Heart left ventricle (tissue), 16 donors: ENCODE measurements around the gene UPP1. TPM values are rescaled to one million over a fixed set of nuclear protein-coding genes. Genes with fewer than 3 reads are reported as not detected.

ENCODE experiments used
- ATAC-seq, 4 donors: fragments of 200-7000 bp; cut with Tn5 transposase; one replicate each; pipeline ENCODE4 v1.9.1; 2020 to 2022; ENCODE audit warnings: moderate library complexity in 4 of 4, mild to moderate bottlenecking in 3 of 4, moderate number of reproducible peaks in 1 of 4
- DNase-seq, 5 donors: peaks; one replicate each; pipeline ENCODE4 v3.0.0-alpha.2; 2020
- H3K27ac ChIP-seq, 12 donors: fragments of 200-600 bp; sonication (generic) in 4 of 12; one replicate each; pipeline versions ENCODE4 v1.5.0 to v1.8.0; 2016 to 2022; ENCODE audit warnings: mild to moderate bottlenecking in 2 of 12
- H3K27me3 ChIP-seq, 9 donors: fragments of 200-600 bp; sonication (generic) in 2 of 9; one replicate each; pipeline versions ENCODE4 v1.5.1 to v1.8.0; 2016 to 2022; ENCODE audit warnings: mild to moderate bottlenecking in 3 of 9
- H3K36me3 ChIP-seq, 9 donors: fragments of 200-600 bp; sonication (generic) in 2 of 9; one replicate each; pipeline versions ENCODE4 v1.5.0 to v1.8.0; 2018 to 2022; ENCODE audit warnings: mild to moderate bottlenecking in 2 of 9
- H3K4me1 ChIP-seq, 12 donors: fragments of 200-600 bp; sonication (generic) in 4 of 12; one replicate each; pipeline versions ENCODE4 v1.5.0 to v1.8.0; 2016 to 2022; ENCODE audit warnings: mild to moderate bottlenecking in 3 of 12
- H3K4me3 ChIP-seq, 12 donors: fragments of 200-600 bp; sonication (generic) in 4 of 12; one replicate each; pipeline versions ENCODE4 v1.5.0 to v1.8.0; 2017 to 2022; ENCODE audit warnings: mild to moderate bottlenecking in 9 of 12, moderate library complexity in 4 of 12
- H3K9me3 ChIP-seq, 12 donors: fragments of 200-600 bp; sonication (generic) in 4 of 12; one replicate each; pipeline versions ENCODE4 v1.5.0 to v1.8.0; 2016 to 2022; ENCODE audit warnings: mild to moderate bottlenecking in 1 of 12
- CTCF ChIP-seq, 12 donors: fragments of 200-600 bp; sonication (generic) in 4 of 12; IDR thresholded peaks; one replicate each; pipeline versions ENCODE4 v1.5.0 to v1.8.0; 2018 to 2022; ENCODE audit warnings: antibody characterized with exemption in 12 of 12, mild to moderate bottlenecking in 5 of 12
- POLR2A ChIP-seq, 2 donors: fragments of 450-650 bp; IDR thresholded peaks; one replicate each; pipeline ENCODE4 v1.6.1; 2017; ENCODE audit warnings: antibody characterized with exemption in 2 of 2, mild to moderate bottlenecking in 2 of 2, moderate library complexity in 2 of 2
- WGBS, 4 donors: extraction: QIAGEN DNeasy Blood & Tissue Kit in 2 of 4; methylation state at CpG; one replicate each; pipeline versions ENCODE4 v1.1.5 to v1.1.7; 2013 to 2018; 5-methylcytosine and 5-hydroxymethylcytosine counted together
- intact Hi-C, 10 donors: fragments of 100-400 bp; cut with DNase I; formaldehyde crosslinking; loops; one replicate each; pipeline versions ENCODE4 v1.11.1 to v1.14.2; 2022
- polyA plus RNA-seq, 2 donors: library from polyadenylated mRNA; stranded (reverse); fragments of 200-250 nt; gene quantifications; one replicate each; pipeline ENCODE4 v1.2.3, GENCODE V29; 2013
- total RNA-seq, 9 donors: library from RNA; depleted of rRNA in 2 of 9; stranded (reverse); fragments of >200 nt in 2 of 9; fragmentation: NEBNext Ultra II Directional in 3 of 9; extraction: Animal tissue kit (Norgen Biotek cat#: 25700) in 3 of 9; gene quantifications; one replicate each; pipeline versions ENCODE4 v1.1.0 to v1.2.4, GENCODE V29; 2016 to 2023
- donor health status: ischemic (EF 13 %, LVEDD 7.1; RV severe dilation, severe dysfunction).
- donor health status: healthy with polysubstance abuse.
- donor health status: DM: no; HTN: yes; CAD: no.
- donor health status: DM: no; HTN: no; CAD: no.
- donor health status: ischemic (EF 25% LVEDD 6.9; RV normal size, moderate dysfunction).
- donor health status: ischemic (EF 25% LVEDD 5.7; RV mildly dilated, moderate dysfunction).
- donor health status: healthy.
- donor health status: DM: yes; HTN: yes; CAD: no.
- donor health status: ischemic (EF 35%, LVEDD 5.7; RV mildly dilated, moderate dysfunction).
- donor health status: nonischemic (EF 11% LVEDD 7.7; RV severe dilation, severe dysfunction).
- donor health status: DM: yes; HTN: yes; CAD: no.
- donor health status: PGD.
- donor health status: ischemic (EF 29% LVEDD 5.4; RV normal size, mild dysfunction).
- donor health status: nonischemic (EF 23%, LVEDD 6.1; RV moderate dilation, normal function).

Gene UPP1
- total and polyA plus RNA-seq, 11 donors = 5.8 to 33.2 (median 18.8) TPM

- Histone ChIP-seq H3K27me3 (no peaks in the 10 kb centered on the region), H3K36me3 (no peaks in the 10 kb centered on the region), H3K4me3 (no peak overlapping the region), H3K4me1 (peaks cover 0 to 3% (median 0%) of the 10 kb centered on the region in 12 donors), H3K9me3 (peaks cover 0 to 22% (median 0%) of the 10 kb centered on the region in 12 donors), H3K27ac (no peak overlapping the region)
- intact Hi-C loops = no loop called here
- DNase-seq = no peak
- WGBS, 4 donors = 67 to 98% (median 90%) methylated on average over 2 of the region's 2 CpGs
- ATAC-seq = no peak
- TF ChIP-seq POLR2A (IDR thresholded peaks at IDR 0.05) = no peak
- no peak for TF ChIP-seq CTCF (IDR thresholded peaks at IDR 0.05)
Measured at GRCh38 chr7:48058990-48059389, 30.1 kb upstream of the UPP1 start.

GRCh38 chr7:48059706-48060105 is 29.4 kb upstream of the UPP1 start:
- Histone ChIP-seq H3K36me3 (no peaks in the 10 kb centered on the region), H3K9me3 (peaks cover 0 to 23% (median 0%) of the 10 kb centered on the region in 12 donors), H3K4me1 (peaks cover 0 to 3% (median 0%) of the 10 kb centered on the region in 12 donors), H3K4me3 (no peak overlapping the region), H3K27ac (no peak overlapping the region), H3K27me3 (no peaks in the 10 kb centered on the region)
- 84 to 94% (median 92%) methylated on average over 5 of the region's 5 CpGs for WGBS, 4 donors
- no peak for TF ChIP-seq POLR2A (IDR thresholded peaks at IDR 0.05)
- TF ChIP-seq CTCF (IDR thresholded peaks at IDR 0.05) = no peak
- intact Hi-C loops = loop anchor here in 1 of 10 donors (10.0 kb wide), 1 partner anchor 45 kb away; no protein-coding TSS in a partner anchor
- ATAC-seq = no peak
- no peak for DNase-seq

- intact Hi-C loops = loop anchor here in 1 of 10 donors (10.0 kb wide), 1 partner anchor 49 kb away; no protein-coding TSS in a partner anchor
- Histone ChIP-seq H3K27ac (no peak overlapping the region), H3K9me3 (peaks cover 0 to 9% (median 0%) of the 10 kb centered on the region in 12 donors), H3K27me3 (no peaks in the 10 kb centered on the region), H3K4me1 (peaks cover 0 to 5% (median 0%) of the 10 kb centered on the region in 12 donors), H3K36me3 (no peaks in the 10 kb centered on the region), H3K4me3 (no peak overlapping the region)
- DNase-seq (no peak), ATAC-seq (no peak)
- no peak for TF ChIP-seq POLR2A (IDR thresholded peaks at IDR 0.05)
- WGBS, 4 donors = 68 to 89% (median 79%) methylated on average over 1 of the region's 1 CpG
Measured at GRCh38 chr7:48063985-48064384, 25.1 kb upstream of the UPP1 start.

- no peak overlapping the region for H3K27ac ChIP-seq
- DNase-seq (no peak), ATAC-seq (no peak)
- TF ChIP-seq POLR2A (IDR thresholded peaks at IDR 0.05) = no peak
- TF ChIP-seq CTCF (IDR thresholded peaks at IDR 0.05) = no peak
- peaks cover 0 to 5% (median 0%) of the 10 kb centered on the region in 12 donors for H3K4me1 ChIP-seq
- H3K27me3 ChIP-seq = no peaks in the 10 kb centered on the region
- H3K9me3 ChIP-seq = peaks cover 0 to 9% (median 0%) of the 10 kb centered on the region in 12 donors
- H3K4me3 ChIP-seq = no peak overlapping the region
- intact Hi-C loops = loop anchor here in 1 of 10 donors (10.0 kb wide), 1 partner anchor 53 kb away; no protein-coding TSS in a partner anchor
- no peaks in the 10 kb centered on the region for H3K36me3 ChIP-seq
- WGBS, 4 donors = 87 to 90% (median 89%) methylated on average over 2 of the region's 2 CpGs
Measured at GRCh38 chr7:48067475-48067874, 21.6 kb upstream of the UPP1 start.

GRCh38 chr7:48074204-48074654 is 14.8 kb upstream of the UPP1 start:
- H3K9me3 ChIP-seq = peaks cover 0 to 4% (median 0%) of the 10 kb centered on the region in 12 donors
- no peak for TF ChIP-seq POLR2A (IDR thresholded peaks at IDR 0.05)
- no peak for TF ChIP-seq CTCF (IDR thresholded peaks at IDR 0.05)
- intact Hi-C loops = no loop called here
- DNase-seq (no peak), ATAC-seq (peak in 2 of 4 donors; percentile 10 to 44)
- H3K27me3 ChIP-seq = no peaks in the 10 kb centered on the region
- H3K4me3 ChIP-seq = no peak overlapping the region
- peaks cover 0 to 11% (median 0%) of the 10 kb centered on the region in 12 donors for H3K4me1 ChIP-seq
- H3K36me3 ChIP-seq = no peaks in the 10 kb centered on the region
- peak overlapping the region in 1 of 12 donors; percentile 30 for H3K27ac ChIP-seq
